ENCODE measurements around the gene SERBP1. TPM values are rescaled to one million over a fixed set of nuclear protein-coding genes. Genes with fewer than 3 reads are reported as not detected.

Gene SERBP1
- total and polyA plus RNA-seq, 7 donors, result 112 to 236 (median 201) TPM

DNA sequence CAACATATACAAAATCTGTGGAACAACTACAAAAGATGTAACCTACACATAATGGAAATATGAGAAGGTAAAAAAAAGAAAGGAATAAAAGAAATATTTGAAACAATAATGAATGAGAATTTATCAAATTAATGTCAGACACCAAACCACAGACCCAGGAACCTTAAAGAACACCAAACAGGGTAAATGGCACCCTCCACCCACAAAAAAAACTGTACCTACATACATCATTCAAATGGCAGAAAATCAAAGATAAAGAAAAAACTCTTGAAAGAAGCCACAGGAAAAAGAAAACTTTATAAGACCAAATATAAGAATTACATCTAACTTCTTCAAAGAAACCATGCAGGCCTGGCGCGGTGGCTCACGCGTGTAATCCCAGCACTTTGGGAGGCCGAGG lies 68.6 kb downstream of the SERBP1 start:
- H3K36me3 ChIP-seq, result no peaks in the 10 kb centered on the region
- 85 to 96% methylated on average over 5 of the region's 5 CpGs for WGBS, 2 donors
- intact Hi-C loops (cut with DNase I), result no loop called here

GRCh38 chr1:67359592-67359991 lies 70.6 kb downstream of the SERBP1 start:
- intact Hi-C loops (cut with DNase I), result no loop called here
- 42 to 97% methylated on average over 1 of the region's 1 CpG for WGBS, 2 donors

More for the DNA sequence above, 68.6 kb downstream of the SERBP1 start:
- Histone ChIP-seq H3K4me3 (no peak overlapping the region), H3K27me3 (no peaks in the 10 kb centered on the region), H3K9me3 (no peaks in the 10 kb centered on the region), H3K4me1 (no peaks in the 10 kb centered on the region), H3K27ac (no peak overlapping the region)
- no peak for TF ChIP-seq CTCF (IDR thresholded peaks at IDR 0.05)
- no peak for TF ChIP-seq POLR2A (IDR thresholded peaks at IDR 0.05)
- TF ChIP-seq POLR2AphosphoS5 (IDR thresholded peaks at IDR 0.05), result no peak
- no peak for TF ChIP-seq EP300 (IDR thresholded peaks at IDR 0.05)
- no peak for DNase-seq

More at GRCh38 chr1:67359592-67359991, 70.6 kb downstream of the SERBP1 start:
- Histone ChIP-seq H3K27me3 (no peaks in the 10 kb centered on the region), H3K36me3 (no peaks in the 10 kb centered on the region), H3K9me3 (no peaks in the 10 kb centered on the region), H3K27ac (no peak overlapping the region), H3K4me3 (no peak overlapping the region), H3K4me1 (no peaks in the 10 kb centered on the region)
- TF ChIP-seq EP300 (IDR thresholded peaks at IDR 0.05) (no peak), POLR2AphosphoS5 (IDR thresholded peaks at IDR 0.05) (no peak), POLR2A (IDR thresholded peaks at IDR 0.05) (no peak), CTCF (IDR thresholded peaks at IDR 0.05) (no peak)
- DNase-seq, result no peak

Small RNA genes lying within 50 kb of the gene (small RNA-seq; reads per million reads assigned to genes)
- gene RNU6-387P, result 0 reads per million in 3 donors

Other genes with a start within 250 kb of the SERBP1 start
- 1 to 10 TPM in 2 of 4 donors, under 1 TPM in 1, not detected in 1; 0.99 to 2.1 (median 1.5) TPM for gene IL12RB2, start 122.5 kb downstream of the SERBP1 start, total RNA-seq
- 1 to 10 TPM in 1 of 3 donors, not detected in 2; 1.1 TPM for gene IL12RB2, start 122.5 kb downstream of the SERBP1 start, polyA plus RNA-seq